Upper lobe of left lung (tissue), 4 donors: ENCODE results near the gene OR2Z1.

ENCODE experiments used
- CTCF ChIP-seq, 6 experiments: fragments of 450-650 bp in 4 of 6; fragments of 200-600 bp in 2 of 6; sonication (generic) in 2 of 6; IDR thresholded peaks; one replicate each; pipeline ENCODE4 v1.5.1; 2016 to 2019; ENCODE audit warnings: antibody characterized with exemption in 6 of 6
- EP300 ChIP-seq, 4 donors: sonication (generic); formaldehyde crosslinking; IDR thresholded peaks; one replicate each; pipeline ENCODE4 v1.5.1; 2017; ENCODE audit warnings: antibody characterized with exemption in 4 of 4, control low read depth in 2 of 4
- POLR2A ChIP-seq, 4 donors: fragments of 450-650 bp; IDR thresholded peaks; one replicate each; pipeline ENCODE4 v1.5.1; 2016 to 2017; ENCODE audit warnings: antibody characterized with exemption in 4 of 4, mild to moderate bottlenecking in 2 of 4
- POLR2AphosphoS5 ChIP-seq, 2 donors: sonication (generic); formaldehyde crosslinking; IDR thresholded peaks; one replicate each; pipeline ENCODE4 v1.5.1; 2017; ENCODE audit warnings: antibody characterized with exemption in 2 of 2

- TF ChIP-seq CTCF (IDR thresholded peaks at IDR 0.05), result no peak
- TF ChIP-seq POLR2AphosphoS5 (IDR thresholded peaks at IDR 0.05), result no peak
- no peak for TF ChIP-seq POLR2A (IDR thresholded peaks at IDR 0.05)
- no peak for TF ChIP-seq EP300 (IDR thresholded peaks at IDR 0.05)
Measured at GRCh38 chr19:8688930-8689329, 32.5 kb upstream of the OR2Z1 start.
